Measurements from ENCODE around the gene PCSK6. TPM values are rescaled to one million over a fixed set of nuclear protein-coding genes. Genes with fewer than 3 reads are reported as not detected.

Gene PCSK6
- total RNA-seq, 4 donors from 2014 or later: 4.0 to 28.6 (median 17.5) TPM

GRCh38 chr15:101449471-101450402, 39.8 kb downstream of the PCSK6 start:
- Histone ChIP-seq H3K4me1 (peaks cover 0 to 6% of the 10 kb centered on the region in 2 donors), H3K36me3 (no peaks in the 10 kb centered on the region), H3K9me3 (no peaks in the 10 kb centered on the region), H3K27me3 (no peaks in the 10 kb centered on the region), H3K27ac (no peak overlapping the region), H3K4me3 (replicated peaks in 1 of 3) (no peak overlapping the region)
- intact Hi-C loops (cut with DNase I): no loop called here
- TF ChIP-seq CTCF (IDR thresholded peaks at IDR 0.05) (no peak), POLR2A (IDR thresholded peaks at IDR 0.05) (no peak)
- 80 to 85% methylated on average over 21 of the region's 21 CpGs for WGBS, 2 donors
- DNase-seq: no peak

- TF ChIP-seq POLR2A (IDR thresholded peaks at IDR 0.05) (no peak), CTCF (IDR thresholded peaks at IDR 0.05) (no peak)
- Histone ChIP-seq H3K9me3 (no peaks in the 10 kb centered on the region), H3K36me3 (no peaks in the 10 kb centered on the region), H3K27me3 (no peaks in the 10 kb centered on the region), H3K4me1 (peaks cover 0 to 6% of the 10 kb centered on the region in 2 donors), H3K4me3 (replicated peaks in 1 of 3) (no peak overlapping the region), H3K27ac (no peak overlapping the region)
- intact Hi-C loops (cut with DNase I): no loop called here
- WGBS, 2 donors: 90 to 92% methylated on average over 3 of the region's 3 CpGs
- DNase-seq: no peak
These were observed 41.2 kb downstream of the PCSK6 start for GRCh38 chr15:101448336-101448735.

GRCh38 chr15:101447561-101448071, 41.9 kb downstream of the PCSK6 start:
- intact Hi-C loops (cut with DNase I): no loop called here
- Histone ChIP-seq H3K4me1 (peaks cover 0 to 6% of the 10 kb centered on the region in 2 donors), H3K27me3 (no peaks in the 10 kb centered on the region), H3K27ac (no peak overlapping the region), H3K36me3 (no peaks in the 10 kb centered on the region), H3K4me3 (replicated peaks in 1 of 3) (no peak overlapping the region), H3K9me3 (no peaks in the 10 kb centered on the region)
- no peak for TF ChIP-seq CTCF (IDR thresholded peaks at IDR 0.05)
- TF ChIP-seq POLR2A (IDR thresholded peaks at IDR 0.05): no peak
- 88 to 92% methylated on average over 19 to 20 of the region's 20 CpGs for WGBS, 2 donors
- no peak for DNase-seq

- Histone ChIP-seq H3K4me3 (replicated peaks in 1 of 3) (no peak overlapping the region), H3K9me3 (no peaks in the 10 kb centered on the region), H3K27ac (peak overlapping the region in 1 of 3 donors; percentile 38), H3K36me3 (no peaks in the 10 kb centered on the region), H3K4me1 (peaks cover 0 to 6% of the 10 kb centered on the region in 2 donors), H3K27me3 (no peaks in the 10 kb centered on the region)
- DNase-seq: no peak
- intact Hi-C loops (cut with DNase I): no loop called here
- TF ChIP-seq CTCF (IDR thresholded peaks at IDR 0.05): no peak
- TF ChIP-seq POLR2A (IDR thresholded peaks at IDR 0.05): no peak
- WGBS, 2 donors: 83% methylated on average over 2 of the region's 2 CpGs; no CpG with 5 or more reads in 1 of the 2 donors
These were observed 42.4 kb downstream of the PCSK6 start for GRCh38 chr15:101447168-101447533.
